ENCODE data around the gene STX1B. TPM values are rescaled to one million over a fixed set of nuclear protein-coding genes. Genes with fewer than 3 reads are reported as not detected.

The STX1B gene
- polyA plus RNA-seq, 1 experiment = 1.5 TPM

GRCh38 chr16:30969246-30969842 is 41.1 kb downstream of the STX1B start:
- TF ChIP-seq, protein P1, sequence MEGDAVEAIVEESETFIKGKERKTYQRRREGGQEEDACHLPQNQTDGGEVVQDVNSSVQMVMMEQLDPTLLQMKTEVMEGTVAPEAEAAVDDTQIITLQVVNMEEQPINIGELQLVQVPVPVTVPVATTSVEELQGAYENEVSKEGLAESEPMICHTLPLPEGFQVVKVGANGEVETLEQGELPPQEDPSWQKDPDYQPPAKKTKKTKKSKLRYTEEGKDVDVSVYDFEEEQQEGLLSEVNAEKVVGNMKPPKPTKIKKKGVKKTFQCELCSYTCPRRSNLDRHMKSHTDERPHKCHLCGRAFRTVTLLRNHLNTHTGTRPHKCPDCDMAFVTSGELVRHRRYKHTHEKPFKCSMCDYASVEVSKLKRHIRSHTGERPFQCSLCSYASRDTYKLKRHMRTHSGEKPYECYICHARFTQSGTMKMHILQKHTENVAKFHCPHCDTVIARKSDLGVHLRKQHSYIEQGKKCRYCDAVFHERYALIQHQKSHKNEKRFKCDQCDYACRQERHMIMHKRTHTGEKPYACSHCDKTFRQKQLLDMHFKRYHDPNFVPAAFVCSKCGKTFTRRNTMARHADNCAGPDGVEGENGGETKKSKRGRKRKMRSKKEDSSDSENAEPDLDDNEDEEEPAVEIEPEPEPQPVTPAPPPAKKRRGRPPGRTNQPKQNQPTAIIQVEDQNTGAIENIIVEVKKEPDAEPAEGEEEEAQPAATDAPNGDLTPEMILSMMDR (IDR thresholded peaks at IDR 0.05; ENCODE audit: insufficient read depth, low read depth, low read length) = no peak
- Histone ChIP-seq H3K27me3 (ENCODE audit: control insufficient read depth, insufficient read depth, low read length) (no peaks in the 10 kb centered on the region), H3K36me3 (ENCODE audit: control insufficient read depth, insufficient read depth, low read length) (peaks cover 49% of the 10 kb centered on the region), H3K4me3 (ENCODE audit: low read depth, low read length) (no peak overlapping the region)
- POLR2A ChIA-PET = no interaction called here
- CTCF ChIA-PET = no interaction called here
- DNase-seq (ENCODE audit: low read depth) = no peak

DNA sequence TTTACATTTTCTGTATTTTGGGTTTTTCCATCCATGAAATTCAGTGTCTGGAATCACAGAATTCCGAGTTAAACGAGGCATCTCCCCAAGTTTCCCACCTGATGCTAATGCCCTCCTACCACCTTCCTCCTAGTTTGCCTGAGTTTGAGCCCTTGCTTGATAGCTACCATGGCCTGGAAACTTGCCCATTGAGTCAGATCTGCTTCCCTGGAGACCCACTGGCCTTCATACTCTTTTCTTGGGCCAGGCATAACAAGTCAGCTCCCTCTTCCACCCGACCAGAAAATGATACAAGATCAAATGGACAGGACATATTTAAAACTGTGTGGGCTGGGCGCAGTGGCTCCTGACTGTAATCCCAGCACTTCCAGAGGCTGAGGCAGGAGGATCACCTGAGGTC is 42.6 kb downstream of the STX1B start:
- TF ChIP-seq, protein P1 (IDR thresholded peaks at IDR 0.05; ENCODE audit: insufficient read depth, low read depth, low read length) = no peak
- H3K4me3 ChIP-seq (ENCODE audit: low read depth, low read length) = no peak overlapping the region
- CTCF ChIA-PET = interaction anchor here (1.3 kb wide), 1 partner anchor 15 kb away, joined by 3 read pairs; no protein-coding TSS in a partner anchor
- peaks cover 45% of the 10 kb centered on the region for H3K36me3 ChIP-seq (ENCODE audit: control insufficient read depth, insufficient read depth, low read length)
- POLR2A ChIA-PET = no interaction called here
- no peak for DNase-seq (ENCODE audit: low read depth)
- H3K27me3 ChIP-seq (ENCODE audit: control insufficient read depth, insufficient read depth, low read length) = no peaks in the 10 kb centered on the region

GRCh38 chr16:30966033-30966619 is 44.3 kb downstream of the STX1B start:
- H3K36me3 ChIP-seq (ENCODE audit: control insufficient read depth, insufficient read depth, low read length) = peaks cover 44% of the 10 kb centered on the region
- ChIA-PET CTCF (interaction anchor here (0.6 kb wide), 1 partner anchor 84 kb away, joined by 3 read pairs; no protein-coding TSS in a partner anchor), POLR2A (no interaction called here)
- TF ChIP-seq, protein P1 (IDR thresholded peaks at IDR 0.05; ENCODE audit: insufficient read depth, low read depth, low read length) = no peak
- H3K4me3 ChIP-seq (ENCODE audit: low read depth, low read length) = no peak overlapping the region
- H3K27me3 ChIP-seq (ENCODE audit: control insufficient read depth, insufficient read depth, low read length) = no peaks in the 10 kb centered on the region
- no peak for DNase-seq (ENCODE audit: low read depth)

DNA sequence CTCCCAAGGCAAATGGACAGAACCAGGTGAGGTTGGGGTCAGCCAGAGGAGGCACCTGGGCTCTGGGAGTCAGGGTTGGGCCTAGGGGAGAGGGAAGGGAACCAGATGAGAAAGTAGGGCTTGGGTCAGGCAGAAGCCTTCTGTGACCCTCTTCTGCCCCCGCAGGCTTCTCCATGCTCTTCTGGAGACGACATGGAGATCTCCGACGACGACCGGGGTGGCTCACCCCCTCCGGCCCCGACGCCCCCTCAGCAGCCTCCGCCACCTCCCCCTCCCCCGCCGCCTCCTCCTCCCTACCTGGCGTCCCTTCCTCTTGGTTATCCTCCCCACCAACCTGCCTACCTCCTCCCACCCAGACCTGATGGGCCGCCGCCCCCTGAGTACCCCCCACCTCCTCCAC is 45.0 kb downstream of the STX1B start:
- POLR2A ChIA-PET = no interaction called here
- TF ChIP-seq, protein P1 (IDR thresholded peaks at IDR 0.05; ENCODE audit: insufficient read depth, low read depth, low read length) = no peak
- CTCF ChIA-PET = interaction anchor here (0.6 kb wide), 1 partner anchor 85 kb away, joined by 3 read pairs; no protein-coding TSS in a partner anchor
- H3K36me3 ChIP-seq (ENCODE audit: control insufficient read depth, insufficient read depth, low read length) = peaks cover 43% of the 10 kb centered on the region
- H3K27me3 ChIP-seq (ENCODE audit: control insufficient read depth, insufficient read depth, low read length) = no peaks in the 10 kb centered on the region
- H3K4me3 ChIP-seq (ENCODE audit: low read depth, low read length) = no peak overlapping the region
- DNase-seq (ENCODE audit: low read depth) = no peak

DNA sequence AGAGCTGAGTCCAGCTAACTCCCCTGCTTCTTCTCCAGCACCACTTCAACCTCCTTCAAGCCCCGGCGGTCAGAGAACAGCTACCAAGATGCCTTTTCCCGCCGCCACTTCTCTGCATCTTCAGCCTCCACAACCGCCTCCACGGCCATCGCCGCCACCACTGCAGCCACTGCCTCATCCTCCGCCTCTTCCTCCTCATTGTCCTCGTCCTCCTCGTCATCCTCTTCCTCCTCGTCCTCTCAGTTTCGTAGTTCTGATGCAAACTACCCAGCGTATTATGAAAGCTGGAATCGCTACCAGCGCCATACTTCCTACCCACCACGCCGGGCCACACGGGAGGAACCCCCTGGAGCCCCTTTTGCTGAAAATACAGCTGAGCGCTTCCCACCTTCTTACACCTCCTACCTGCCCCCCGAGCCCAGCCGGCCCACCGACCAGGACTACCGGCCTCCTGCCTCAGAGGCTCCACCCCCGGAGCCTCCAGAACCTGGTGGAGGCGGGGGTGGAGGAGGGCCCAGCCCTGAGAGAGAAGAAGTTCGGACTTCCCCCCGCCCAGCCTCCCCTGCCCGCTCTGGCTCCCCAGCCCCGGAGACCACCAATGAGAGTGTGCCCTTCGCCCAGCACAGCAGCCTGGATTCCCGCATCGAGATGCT is 45.7 kb downstream of the STX1B start:
- Histone ChIP-seq H3K4me3 (ENCODE audit: low read depth, low read length) (no peak overlapping the region), H3K36me3 (ENCODE audit: control insufficient read depth, insufficient read depth, low read length) (peaks cover 44% of the 10 kb centered on the region), H3K27me3 (ENCODE audit: control insufficient read depth, insufficient read depth, low read length) (no peaks in the 10 kb centered on the region)
- ChIA-PET CTCF (interaction anchor here (1.2 kb wide), 1 partner anchor 418 kb away, joined by 3 read pairs; no protein-coding TSS in a partner anchor), POLR2A (no interaction called here)
- TF ChIP-seq, protein P1 (IDR thresholded peaks at IDR 0.05; ENCODE audit: insufficient read depth, low read depth, low read length) = no peak
- DNase-seq (ENCODE audit: low read depth) = no peak
